SK-N-SH (cell line): Measurements from ENCODE around the gene ARHGAP15.

Source experiments
- EP300 ChIP-seq, 2 experiments: IDR thresholded peaks; 2 replicates each; pipeline versions ENCODE4 v1.4.0 to v1.6.1; 2012; ENCODE audit warnings: borderline replicate concordance in 1 of 2, low read depth in 1 of 2, low read length in 1 of 2
- SIN3A ChIP-seq: IDR thresholded peaks from 2 replicates; pipeline ENCODE4 v1.6.1; 2012; ENCODE audit warnings: low read depth, mild to moderate bottlenecking, low read length, moderate library complexity, borderline replicate concordance
- YY1 ChIP-seq: IDR thresholded peaks from 2 replicates; pipeline ENCODE4 v1.4.0; 2012; ENCODE audit warnings: low read depth, mild to moderate bottlenecking
- TF ChIP-seq, protein P1 (sequence below): fragments of 150-350 bp; IDR thresholded peaks from 2 replicates; pipeline ENCODE4 v1.6.1; 2017; ENCODE audit warnings: antibody characterized with exemption, low read length, low read depth, borderline replicate concordance

- no peak for TF ChIP-seq YY1
- TF ChIP-seq SIN3A, result no peak
- TF ChIP-seq, protein P1, sequence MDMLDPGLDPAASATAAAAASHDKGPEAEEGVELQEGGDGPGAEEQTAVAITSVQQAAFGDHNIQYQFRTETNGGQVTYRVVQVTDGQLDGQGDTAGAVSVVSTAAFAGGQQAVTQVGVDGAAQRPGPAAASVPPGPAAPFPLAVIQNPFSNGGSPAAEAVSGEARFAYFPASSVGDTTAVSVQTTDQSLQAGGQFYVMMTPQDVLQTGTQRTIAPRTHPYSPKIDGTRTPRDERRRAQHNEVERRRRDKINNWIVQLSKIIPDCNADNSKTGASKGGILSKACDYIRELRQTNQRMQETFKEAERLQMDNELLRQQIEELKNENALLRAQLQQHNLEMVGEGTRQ, result no peak
- TF ChIP-seq EP300 (IDR thresholded peaks at IDR 0.05; ENCODE audit: borderline replicate concordance in 1 of 2, low read depth in 1 of 2, low read length in 1 of 2), result no peak
Observed at GRCh38 chr2:143526498-143526897, 397.3 kb downstream of the ARHGAP15 start.
